ENCODE data around the gene RABL6. TPM values are rescaled to one million over a fixed set of nuclear protein-coding genes. Genes with fewer than 3 reads are reported as not detected.
"Not testable (repeated sequence)": the region's sequence is repeated elsewhere in the genome, so short reads cannot be mapped to it uniquely, and the experiment has no call there.

RABL6 gene
- total RNA-seq, 2 donors from 2014 or later, result 76.6 to 124 TPM

DNA sequence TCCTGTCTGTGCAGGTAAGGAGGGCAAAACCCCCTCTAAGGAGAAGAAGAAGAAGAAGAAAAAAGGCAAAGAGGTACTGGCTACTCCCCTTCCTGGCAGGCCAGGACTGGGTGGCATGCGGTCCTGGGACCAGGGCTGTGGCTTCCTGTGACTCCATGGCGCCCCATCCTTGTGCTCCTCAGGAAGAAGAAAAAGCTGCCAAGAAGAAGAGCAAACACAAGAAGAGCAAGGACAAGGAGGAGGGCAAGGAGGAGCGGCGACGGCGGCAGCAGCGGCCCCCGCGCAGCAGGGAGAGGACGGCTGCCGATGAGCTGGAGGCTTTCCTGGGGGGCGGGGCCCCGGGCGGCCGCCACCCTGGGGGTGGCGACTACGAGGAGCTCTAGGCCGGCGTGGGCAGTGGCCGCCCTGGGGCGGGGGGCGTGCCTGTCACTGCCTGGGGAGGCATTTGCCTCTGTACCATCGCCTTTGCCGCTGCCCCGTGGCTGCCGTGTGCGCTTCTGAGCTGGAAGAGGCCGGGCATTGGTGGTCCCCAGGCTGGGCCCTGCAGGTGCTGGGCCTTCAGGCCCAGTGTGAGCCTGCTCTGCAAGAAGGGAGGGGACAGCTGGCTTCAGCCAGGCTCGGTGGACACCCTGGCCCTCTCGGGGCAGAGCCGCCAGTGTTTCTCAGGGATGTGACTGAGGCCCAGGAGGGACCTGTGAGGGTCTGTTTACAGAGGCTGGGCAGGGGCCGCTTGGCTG lies 32.6 kb downstream of the RABL6 start:
- 59% methylated on average over 30 of the region's 32 CpGs for WGBS
- intact Hi-C loops (cut with DNase I), result loop anchor here (5.0 to 10.0 kb wide), 2 partner anchors 116 to 197 kb away; no protein-coding TSS in a partner anchor
- Histone ChIP-seq H3K4me3 (no peak overlapping the region), H3K27ac (peak overlapping the region; percentile 36 to 55), H3K9me3 (no peaks in the 10 kb centered on the region), H3K36me3 (peaks cover 0 to 3% of the 10 kb centered on the region in 2 donors), H3K4me1 (replicated peaks) (peaks cover 13% of the 10 kb centered on the region), H3K27me3 (replicated peaks; ENCODE audit: insufficient read depth) (no peaks in the 10 kb centered on the region)
- TF ChIP-seq, protein P1, sequence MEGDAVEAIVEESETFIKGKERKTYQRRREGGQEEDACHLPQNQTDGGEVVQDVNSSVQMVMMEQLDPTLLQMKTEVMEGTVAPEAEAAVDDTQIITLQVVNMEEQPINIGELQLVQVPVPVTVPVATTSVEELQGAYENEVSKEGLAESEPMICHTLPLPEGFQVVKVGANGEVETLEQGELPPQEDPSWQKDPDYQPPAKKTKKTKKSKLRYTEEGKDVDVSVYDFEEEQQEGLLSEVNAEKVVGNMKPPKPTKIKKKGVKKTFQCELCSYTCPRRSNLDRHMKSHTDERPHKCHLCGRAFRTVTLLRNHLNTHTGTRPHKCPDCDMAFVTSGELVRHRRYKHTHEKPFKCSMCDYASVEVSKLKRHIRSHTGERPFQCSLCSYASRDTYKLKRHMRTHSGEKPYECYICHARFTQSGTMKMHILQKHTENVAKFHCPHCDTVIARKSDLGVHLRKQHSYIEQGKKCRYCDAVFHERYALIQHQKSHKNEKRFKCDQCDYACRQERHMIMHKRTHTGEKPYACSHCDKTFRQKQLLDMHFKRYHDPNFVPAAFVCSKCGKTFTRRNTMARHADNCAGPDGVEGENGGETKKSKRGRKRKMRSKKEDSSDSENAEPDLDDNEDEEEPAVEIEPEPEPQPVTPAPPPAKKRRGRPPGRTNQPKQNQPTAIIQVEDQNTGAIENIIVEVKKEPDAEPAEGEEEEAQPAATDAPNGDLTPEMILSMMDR (IDR thresholded peaks at IDR 0.05), result no peak
- no peak for TF ChIP-seq POLR2A (IDR thresholded peaks at IDR 0.05)
- TF ChIP-seq POLR2AphosphoS5 (IDR thresholded peaks at IDR 0.05), result peak; percentile 10
- DNase-seq (ENCODE audit: low spot score), result no peak

DNA sequence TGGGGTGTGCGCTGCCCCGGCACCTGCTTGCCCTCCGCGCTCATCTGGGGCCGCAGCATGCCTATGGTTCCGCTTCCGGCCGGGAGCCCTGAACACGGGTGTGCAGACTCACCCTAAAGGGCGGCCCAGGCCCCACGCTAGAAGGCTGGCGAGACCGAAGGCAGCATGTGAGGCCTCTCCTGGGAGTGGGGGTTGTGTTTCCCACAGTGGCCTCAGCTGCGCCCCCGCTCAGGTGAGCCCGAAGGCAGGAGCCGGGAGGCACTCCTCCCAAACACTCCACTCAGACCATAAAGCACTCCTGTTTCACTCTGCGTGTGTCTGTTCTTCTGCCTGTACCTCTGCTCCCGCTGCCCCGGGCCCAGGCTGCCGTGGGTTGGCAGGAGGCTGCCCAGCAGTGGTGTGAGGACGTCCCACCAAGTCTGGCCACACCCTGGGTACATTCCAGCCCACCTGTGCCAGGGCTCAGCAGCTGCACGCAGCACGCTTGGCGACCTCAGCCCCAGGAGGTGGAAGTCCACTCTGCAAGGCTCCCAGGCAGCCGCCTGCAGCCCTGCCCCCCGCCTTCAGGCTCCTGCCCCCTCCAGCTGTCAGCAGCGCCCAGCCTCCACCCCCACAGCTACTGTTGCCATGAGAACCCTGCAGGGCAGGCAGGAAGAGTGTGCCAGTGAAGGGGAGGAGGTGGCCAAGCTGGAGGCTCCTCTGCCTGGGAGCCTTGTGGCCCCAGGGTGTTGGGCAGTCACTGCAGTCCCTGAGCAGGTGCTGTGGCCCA lies 33.3 kb downstream of the RABL6 start:
- TF ChIP-seq POLR2A (IDR thresholded peaks at IDR 0.05) (no peak), POLR2AphosphoS5 (IDR thresholded peaks at IDR 0.05) (no peak)
- TF ChIP-seq, protein P1 (IDR thresholded peaks at IDR 0.05), result no peak
- Histone ChIP-seq H3K4me1 (replicated peaks) (peaks cover 13% of the 10 kb centered on the region), H3K27ac (peak overlapping the region; percentile 36 to 55), H3K36me3 (peaks cover 0 to 3% of the 10 kb centered on the region in 2 donors), H3K27me3 (replicated peaks; ENCODE audit: insufficient read depth) (no peaks in the 10 kb centered on the region), H3K4me3 (no peak overlapping the region), H3K9me3 (no peaks in the 10 kb centered on the region)
- intact Hi-C loops (cut with DNase I), result loop anchor here (5.0 to 10.0 kb wide), 2 partner anchors 116 to 196 kb away; no protein-coding TSS in a partner anchor
- WGBS, result 61% methylated on average over 28 of the region's 28 CpGs
- no peak for DNase-seq (ENCODE audit: low spot score)

DNA sequence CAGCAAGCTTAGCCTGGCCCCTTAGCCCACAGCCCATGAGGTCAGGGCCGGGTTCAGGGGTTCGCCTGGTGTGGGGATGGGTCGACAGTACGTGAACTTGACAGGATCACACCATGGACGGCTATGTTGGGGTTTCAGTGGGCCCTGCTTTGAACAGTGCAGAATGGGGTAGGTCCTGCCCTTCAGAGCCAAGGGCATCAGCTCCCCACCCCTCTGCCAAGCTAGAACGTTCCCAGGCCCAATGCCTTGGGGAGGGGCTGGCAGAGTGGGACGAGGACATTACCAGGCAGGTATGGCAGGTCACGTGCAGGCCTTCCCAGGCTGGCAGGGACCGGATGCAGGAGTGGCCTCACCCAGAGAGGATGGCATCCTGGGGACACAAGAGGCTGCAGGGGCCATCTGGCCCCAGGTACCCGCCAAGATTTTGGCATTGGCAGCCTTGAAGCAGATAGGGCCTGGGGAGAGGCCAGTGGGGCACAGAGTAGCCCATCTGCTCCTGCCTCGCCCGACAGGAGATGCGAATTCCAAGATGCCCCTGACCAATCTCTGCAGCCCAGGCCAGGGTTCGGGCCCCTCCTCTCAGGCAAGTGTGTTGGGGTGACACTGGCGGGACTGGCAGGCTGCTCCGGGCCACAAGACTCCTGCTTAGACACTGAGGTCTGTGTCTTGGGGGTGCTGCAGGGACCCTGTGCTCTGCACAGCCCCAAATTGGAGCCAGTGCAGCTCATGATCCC lies 34.1 kb downstream of the RABL6 start:
- peaks cover 13% of the 10 kb centered on the region for H3K4me1 ChIP-seq (replicated peaks)

DNA sequence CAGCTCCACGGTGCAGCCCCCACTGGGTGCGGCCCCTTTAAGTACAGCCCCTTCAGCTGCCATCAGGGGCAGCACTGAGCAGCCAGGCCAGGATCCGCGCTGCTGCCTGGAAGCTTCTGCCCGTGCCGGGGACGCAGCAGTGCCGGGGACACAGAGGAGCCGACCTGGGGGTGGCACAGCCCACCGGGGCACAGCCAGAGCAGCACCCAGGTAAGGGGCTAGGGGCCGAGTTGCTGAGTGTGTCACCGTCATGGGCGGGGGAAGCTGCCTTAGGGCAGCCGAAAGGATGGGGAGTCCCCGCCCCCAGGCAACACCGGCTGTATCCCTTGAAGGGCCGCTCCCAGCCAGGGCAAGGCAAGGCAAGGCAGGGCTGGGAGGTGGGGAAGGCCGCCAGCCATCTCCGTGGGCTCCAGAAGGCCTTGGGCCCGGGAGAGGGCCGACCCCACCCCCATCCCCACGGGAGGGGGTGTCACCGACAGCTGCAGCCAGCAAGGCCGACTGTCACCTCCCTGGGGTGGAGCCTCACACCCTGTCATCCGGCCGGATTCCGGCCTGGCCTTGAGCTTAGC lies 34.7 kb downstream of the RABL6 start, which contains the start of gene AJM1:
TSS of gene AJM1 (plus strand) at position 99 of the 569 bp plus-strand sequence. CDS start 1,937 bp downstream, outside the sequence.
- Histone ChIP-seq H3K4me1 (replicated peaks) (peaks cover 13% of the 10 kb centered on the region), H3K4me3 (peak within 1 kb of the TSS; percentile 21 to 24), H3K27ac (peak within 1 kb of the TSS; percentile 36 to 55)
- not testable (repeated sequence) for H3K27me3 ChIP-seq (replicated peaks; ENCODE audit: insufficient read depth); H3K9me3 ChIP-seq; H3K36me3 ChIP-seq
- under 1% methylated on average over 22 of the region's 27 CpGs for WGBS
- TF ChIP-seq, protein P1 (IDR thresholded peaks at IDR 0.05), result peak; percentile 47 to 85 (median 64)
- TF ChIP-seq POLR2AphosphoS5 (IDR thresholded peaks at IDR 0.05), result peak; percentile 19
- DNase-seq (ENCODE audit: low spot score), result peak; percentile 39
- intact Hi-C loops (cut with DNase I), result loop anchor here (5.0 to 10.0 kb wide), 2 partner anchors 118 to 195 kb away; no protein-coding TSS in a partner anchor

More for the DNA sequence above, 34.1 kb downstream of the RABL6 start:
- DNase-seq (ENCODE audit: low spot score); H3K36me3 ChIP-seq; H3K9me3 ChIP-seq; H3K27me3 ChIP-seq (replicated peaks; ENCODE audit: insufficient read depth); H3K4me3 ChIP-seq: not testable (repeated sequence)
- 51% methylated on average over 14 of the region's 16 CpGs for WGBS
- H3K27ac ChIP-seq, result peak overlapping the region; percentile 36 to 55
- intact Hi-C loops (cut with DNase I), result loop anchor here (5.0 to 10.0 kb wide), 2 partner anchors 117 to 195 kb away; no protein-coding TSS in a partner anchor

DNA sequence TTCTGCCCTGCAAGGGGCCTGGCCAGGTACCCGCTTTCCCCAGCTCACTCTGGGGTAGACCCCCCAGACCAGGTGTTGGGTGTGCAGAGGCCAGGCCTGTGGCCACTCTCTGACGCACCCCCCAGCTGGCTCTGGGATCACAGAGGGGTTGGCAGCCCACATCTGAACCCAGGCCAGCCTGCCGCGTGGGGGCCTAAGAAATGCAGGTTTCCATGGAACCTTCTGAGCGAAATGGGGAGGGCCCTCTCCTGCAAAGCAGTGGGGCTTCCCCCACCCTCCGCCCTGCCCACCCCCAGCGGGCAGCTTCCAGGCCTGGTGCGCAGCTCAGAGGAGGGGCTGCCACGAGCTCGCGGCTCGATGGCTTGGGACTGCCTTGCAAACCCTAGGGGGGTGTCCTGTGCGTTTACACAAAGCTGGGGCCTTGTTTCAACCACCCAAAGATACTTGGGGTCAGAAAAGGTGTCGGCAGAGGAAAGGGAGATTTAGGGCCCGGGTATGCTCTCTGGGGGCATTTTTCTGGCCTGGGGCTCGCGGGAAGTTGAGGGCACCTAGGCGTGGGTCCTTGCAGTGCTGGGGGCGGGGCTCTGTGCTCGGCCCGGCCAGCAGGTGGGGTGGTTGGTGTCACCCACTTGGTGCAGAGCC lies 35.5 kb downstream of the RABL6 start:
- DNase-seq (ENCODE audit: low spot score); H3K9me3 ChIP-seq; H3K27me3 ChIP-seq (replicated peaks; ENCODE audit: insufficient read depth); H3K27ac ChIP-seq; H3K36me3 ChIP-seq; H3K4me3 ChIP-seq: not testable (repeated sequence)
- WGBS, result 14% methylated on average over 19 of the region's 21 CpGs
- peaks cover 13% of the 10 kb centered on the region for H3K4me1 ChIP-seq (replicated peaks)
- intact Hi-C loops (cut with DNase I), result loop anchor here (5.0 to 10.0 kb wide), 2 partner anchors 118 to 194 kb away; no protein-coding TSS in a partner anchor
